ENCODE measurements around the gene DIDO1.
A peak's percentile ranks its signal among the peaks of the same experiment; 100 is the strongest.

Gene DIDO1

GRCh38 chr20:62900052-62900691 is 26.1 kb downstream of the DIDO1 start:
- peak; percentile 93 for TF ChIP-seq CTCF (conservative IDR thresholded peaks at IDR 0.05; ENCODE audit: low read length)
- no peak overlapping the region for H3K4me3 ChIP-seq (ENCODE audit: low read length)

GRCh38 chr20:62899633-62900051 is 26.7 kb downstream of the DIDO1 start:
- DNase-seq (ENCODE audit: low read depth) = no peak
- TF ChIP-seq CTCF (conservative IDR thresholded peaks at IDR 0.05; ENCODE audit: low read length) = peak; percentile 28
- H3K4me3 ChIP-seq (ENCODE audit: low read length) = no peak overlapping the region

More at GRCh38 chr20:62900052-62900691, 26.1 kb downstream of the DIDO1 start:
- peak; percentile 67 for DNase-seq (ENCODE audit: low read depth)

- DNase-seq (ENCODE audit: low read depth) = no peak
- TF ChIP-seq CTCF (conservative IDR thresholded peaks at IDR 0.05; ENCODE audit: low read length) = no peak
- H3K4me3 ChIP-seq (ENCODE audit: low read length) = no peak overlapping the region
These were observed 27.2 kb downstream of the DIDO1 start for GRCh38 chr20:62898970-62899632.

- H3K4me3 ChIP-seq (ENCODE audit: low read length) = no peak overlapping the region
- DNase-seq (ENCODE audit: low read depth) = no peak
- no peak for TF ChIP-seq CTCF (conservative IDR thresholded peaks at IDR 0.05; ENCODE audit: low read length)
These were observed 28.0 kb downstream of the DIDO1 start for GRCh38 chr20:62898093-62898964.

GRCh38 chr20:62897666-62898065 is 28.6 kb downstream of the DIDO1 start:
- no peak for TF ChIP-seq CTCF (conservative IDR thresholded peaks at IDR 0.05; ENCODE audit: low read length)
- no peak for DNase-seq (ENCODE audit: low read depth)
- no peak overlapping the region for H3K4me3 ChIP-seq (ENCODE audit: low read length)

- TF ChIP-seq CTCF (conservative IDR thresholded peaks at IDR 0.05; ENCODE audit: low read length) = no peak
- H3K4me3 ChIP-seq (ENCODE audit: low read length) = no peak overlapping the region
- DNase-seq (ENCODE audit: low read depth) = no peak
These were observed 29.8 kb downstream of the DIDO1 start for GRCh38 chr20:62896526-62896925.
